ENCODE results near the gene RALGPS2.
A peak's percentile ranks its signal among the peaks of the same experiment; 100 is the strongest.

RALGPS2 gene

GRCh38 chr1:178869119-178869697 lies 144.2 kb downstream of the RALGPS2 start:
- no peak for DNase-seq

DNA sequence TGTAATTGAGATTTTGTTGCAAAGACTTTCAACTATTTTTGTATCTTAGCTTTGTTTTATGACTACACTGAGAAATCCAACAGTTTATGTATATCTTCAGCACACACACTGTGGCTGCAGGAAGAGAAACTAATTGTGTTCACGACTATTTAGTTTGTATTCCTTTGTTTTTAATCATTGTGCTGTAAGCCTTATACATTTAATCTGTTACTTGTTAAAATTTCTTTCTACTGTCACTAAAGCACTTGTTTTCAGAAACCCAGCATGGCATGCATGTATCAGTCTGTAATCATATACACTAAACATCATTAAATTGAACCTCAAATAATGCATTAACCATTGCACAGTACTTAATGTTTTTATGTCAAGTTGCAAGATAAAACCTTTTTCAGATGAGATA lies 145.2 kb downstream of the RALGPS2 start:
- DNase-seq: no peak

GRCh38 chr1:178870944-178871343 lies 145.9 kb downstream of the RALGPS2 start, which contains the start of gene ANGPTL1:
ANGPTL1 (minus strand) TSS chr1:178871077; CDS start chr1:178865776, 5,301 bp downstream.
- DNase-seq: peak in 1 of 2 donors; percentile 3

GRCh38 chr1:178871551-178872320 lies 146.7 kb downstream of the RALGPS2 start:
- no peak for DNase-seq

- DNase-seq: no peak
Measured at GRCh38 chr1:178874966-178875365, 149.9 kb downstream of the RALGPS2 start.

GRCh38 chr1:178875936-178876335 lies 150.9 kb downstream of the RALGPS2 start:
- DNase-seq: no peak

- DNase-seq: peak in 1 of 2 donors; percentile 24
Measured at GRCh38 chr1:178877896-178878295, 152.9 kb downstream of the RALGPS2 start.

GRCh38 chr1:178881950-178882349 lies 156.9 kb downstream of the RALGPS2 start:
- DNase-seq: no peak

DNA sequence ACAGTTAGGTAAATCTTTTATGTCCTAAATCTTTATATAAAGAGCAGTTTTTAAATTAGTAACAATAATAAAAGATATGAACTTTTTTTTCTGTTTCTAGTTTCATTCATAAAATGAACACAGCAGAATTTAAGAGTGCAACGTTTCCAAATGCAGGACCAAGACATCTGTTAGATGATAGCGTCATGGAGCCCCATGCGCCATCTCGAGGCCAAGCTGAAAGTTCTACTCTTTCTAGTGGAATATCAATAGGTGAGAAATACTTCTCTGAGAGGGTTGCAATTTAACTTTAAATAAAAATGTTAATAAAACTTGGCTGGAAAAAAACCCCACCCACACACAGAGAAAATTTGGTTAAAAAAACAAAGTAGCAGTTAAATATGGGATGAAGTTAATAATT lies 160.8 kb downstream of the RALGPS2 start:
- DNase-seq: no peak

DNA sequence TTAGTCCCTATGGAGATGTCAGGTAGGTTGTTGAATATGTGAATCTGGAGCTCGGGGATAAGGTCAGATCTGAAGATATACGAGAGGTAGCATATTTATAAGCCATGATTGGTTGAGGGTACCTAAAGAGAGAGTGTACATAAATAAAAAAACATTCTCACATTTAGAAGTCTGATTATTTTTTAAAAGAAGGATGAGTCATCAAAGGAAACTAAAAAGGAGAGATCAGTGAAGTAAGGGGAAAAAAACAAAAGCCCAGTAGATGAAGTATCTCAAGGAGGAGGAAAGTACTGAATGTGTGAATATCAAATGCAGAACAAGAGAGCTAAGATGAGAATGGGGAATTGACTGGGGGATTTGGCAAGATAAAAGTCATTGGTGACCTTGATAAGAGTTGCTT lies 161.5 kb downstream of the RALGPS2 start:
- no peak for DNase-seq

DNA sequence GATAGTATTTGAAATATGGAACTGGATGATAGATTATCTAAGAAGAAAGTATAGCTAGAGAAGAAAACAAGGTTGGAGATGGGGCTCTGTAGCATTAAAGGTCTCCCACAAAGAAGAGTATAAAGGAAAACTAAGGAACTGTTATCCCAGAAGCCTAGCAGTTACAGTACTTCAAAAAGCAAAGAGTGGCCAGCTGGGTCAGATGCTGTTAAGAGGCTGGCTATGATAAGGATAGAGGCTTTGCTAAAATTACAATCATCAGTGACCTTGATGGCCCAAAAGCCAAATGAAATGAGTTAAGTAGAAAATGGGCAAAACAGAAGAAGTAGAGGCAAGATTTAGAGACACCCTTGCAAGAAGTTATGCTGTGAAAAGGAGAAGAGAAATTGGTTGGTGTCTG lies 170.9 kb downstream of the RALGPS2 start:
- no peak for DNase-seq

GRCh38 chr1:178898401-178898800 lies 173.4 kb downstream of the RALGPS2 start:
- DNase-seq: no peak

GRCh38 chr1:178899402-178899801 lies 174.4 kb downstream of the RALGPS2 start:
- no peak for DNase-seq

DNA sequence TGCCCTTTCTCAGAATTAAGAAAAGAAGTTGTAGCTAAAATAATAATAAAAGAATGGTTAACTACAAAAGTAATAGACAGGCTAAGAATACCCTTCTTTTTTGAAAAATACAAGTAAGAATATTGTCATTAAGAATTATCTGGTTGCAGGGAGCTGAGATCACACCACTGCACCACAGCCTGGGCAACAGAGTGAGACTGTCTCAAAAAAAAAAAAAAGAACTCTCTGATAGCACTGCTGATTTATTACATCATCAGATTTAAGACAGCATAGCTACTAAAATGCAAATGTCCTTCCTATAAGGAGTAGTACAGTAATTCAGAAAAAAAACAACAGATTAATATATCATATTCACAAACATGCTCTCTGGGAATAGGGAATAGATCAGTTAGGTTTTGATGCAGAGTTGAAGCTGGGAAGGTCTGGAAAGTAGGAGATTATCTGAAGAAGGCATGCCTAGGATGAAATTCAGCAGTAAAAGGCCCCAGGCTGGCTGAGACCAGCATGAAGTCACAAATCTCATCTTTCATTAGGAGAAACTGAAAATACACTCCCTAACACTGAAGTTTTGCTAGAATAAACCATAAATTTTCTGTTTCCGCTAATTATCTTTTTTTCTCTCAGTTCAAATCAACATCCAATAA lies 176.6 kb downstream of the RALGPS2 start:
- DNase-seq: no peak

GRCh38 chr1:178908358-178908757 lies 183.3 kb downstream of the RALGPS2 start:
- no peak for DNase-seq

GRCh38 chr1:178910023-178910422 lies 185.0 kb downstream of the RALGPS2 start:
- no peak for DNase-seq

- no peak for DNase-seq
Measured at GRCh38 chr1:178912597-178912996, 187.6 kb downstream of the RALGPS2 start.

- DNase-seq: no peak
Measured at GRCh38 chr1:178916448-178917174, 191.6 kb downstream of the RALGPS2 start.

- DNase-seq: no peak
Measured at GRCh38 chr1:178918308-178918707, 193.3 kb downstream of the RALGPS2 start.

- DNase-seq: no peak
Measured at GRCh38 chr1:178918955-178919354, 193.9 kb downstream of the RALGPS2 start.

DNA sequence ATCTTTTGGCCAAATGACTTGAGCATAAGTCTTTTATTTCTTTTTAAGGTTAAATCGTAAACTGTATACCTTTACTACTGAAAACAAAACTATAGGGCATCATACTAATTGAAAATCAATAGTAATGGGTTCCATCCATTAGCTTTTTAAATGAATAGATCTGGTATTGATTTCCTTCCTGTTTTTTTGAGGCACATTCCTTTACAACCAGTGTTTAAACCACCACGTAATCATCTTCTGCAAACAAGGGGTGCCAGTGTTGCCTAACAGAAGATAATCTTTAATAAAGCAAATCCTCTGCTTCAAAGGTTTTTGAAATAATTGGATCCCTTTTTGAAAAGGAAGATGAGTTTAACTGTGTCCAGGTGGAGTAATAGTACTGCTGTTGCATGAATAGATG lies 194.5 kb downstream of the RALGPS2 start:
- DNase-seq: no peak

DNA sequence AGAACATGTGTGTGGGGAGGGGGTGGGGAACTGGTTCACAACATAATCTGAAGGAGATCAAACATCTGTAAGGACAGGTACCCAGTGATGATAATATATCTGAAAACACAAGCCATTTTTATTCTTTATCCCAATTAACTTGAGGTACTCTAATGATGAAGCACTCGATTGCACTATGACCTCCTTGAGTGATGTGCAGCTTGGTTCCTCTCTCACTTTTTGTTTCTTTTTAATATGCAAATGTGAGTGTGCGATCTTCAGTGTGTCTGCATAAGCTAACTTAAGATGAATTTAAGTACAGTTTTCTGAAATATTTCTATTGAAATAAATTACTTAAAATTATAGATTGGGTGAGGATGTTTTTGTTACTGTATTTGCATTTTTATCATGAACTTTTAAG lies 196.5 kb downstream of the RALGPS2 start:
- DNase-seq: no peak

- DNase-seq: no peak
Measured at GRCh38 chr1:178923512-178923911, 198.5 kb downstream of the RALGPS2 start.
